NT2/D1 (cell line): ENCODE results near the gene RASA4B.

Experiments
- SUZ12 ChIP-seq: IDR thresholded peaks from 2 replicates; pipeline ENCODE4 v1.6.1; 2011; ENCODE audit not compliant: insufficient read length, insufficient read depth; ENCODE audit errors: extremely low read depth
- ZNF274 ChIP-seq: IDR thresholded peaks from 2 replicates; pipeline ENCODE4 v1.6.1; 2011; ENCODE audit warnings: mild to moderate bottlenecking, low read depth, low read length

DNA sequence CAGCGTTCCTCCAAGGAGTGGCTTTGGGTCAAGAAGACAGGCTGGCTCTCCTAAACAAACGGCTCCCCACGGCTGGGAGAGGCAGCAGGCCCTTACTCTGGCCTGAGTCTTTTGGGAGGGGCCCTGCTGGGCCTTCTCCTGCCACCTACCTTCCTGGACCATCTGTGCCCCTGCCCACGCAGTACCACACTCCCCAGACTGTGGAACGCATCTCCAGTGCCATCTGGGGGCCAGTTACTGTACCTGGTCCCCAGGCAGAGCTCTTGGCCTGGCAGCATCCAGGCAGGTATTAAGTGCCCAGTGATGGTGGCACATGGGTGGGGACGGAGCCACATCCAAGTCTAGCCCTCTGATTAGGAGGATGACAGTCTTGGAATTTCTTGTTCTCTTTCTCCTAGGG, 67.3 kb downstream of the RASA4B start:
- TF ChIP-seq ZNF274 (no peak), SUZ12 (no peak)
